ENCODE results near the gene ZC3H15. TPM values are rescaled to one million over a fixed set of nuclear protein-coding genes. Genes with fewer than 3 reads are reported as not detected.

Gene ZC3H15
- total RNA-seq, 1 experiment from 2014 or later: 91.2 TPM

GRCh38 chr2:186542002-186542401 lies 55.9 kb downstream of the ZC3H15 start:
- no peak for DNase-seq (ENCODE audit: low read depth)

- peak; percentile 63 for DNase-seq (ENCODE audit: low read depth)
These were observed 57.6 kb downstream of the ZC3H15 start for GRCh38 chr2:186543561-186544131.

- peak; percentile 85 for DNase-seq (ENCODE audit: low read depth)
These were observed 58.2 kb downstream of the ZC3H15 start for GRCh38 chr2:186544255-186544675.

GRCh38 chr2:186546846-186547245 lies 60.8 kb downstream of the ZC3H15 start:
- DNase-seq (ENCODE audit: low read depth): no peak

GRCh38 chr2:186551323-186552050 lies 65.4 kb downstream of the ZC3H15 start:
- DNase-seq (ENCODE audit: low read depth): no peak

GRCh38 chr2:186554429-186554828 lies 68.4 kb downstream of the ZC3H15 start:
- no peak for DNase-seq (ENCODE audit: low read depth)

GRCh38 chr2:186554850-186555671 lies 69.0 kb downstream of the ZC3H15 start:
- no peak for DNase-seq (ENCODE audit: low read depth)

- DNase-seq (ENCODE audit: low read depth): no peak
These were observed 72.6 kb downstream of the ZC3H15 start for GRCh38 chr2:186558512-186559276.

Other genes starting within 250 kb of the ZC3H15 start
- gene ITGAV, start 103.8 kb downstream of the ZC3H15 start, total RNA-seq (2014; rRNA removed; shearing (Covaris generic)): 38.5 and 48.8 TPM in 2 replicates
- 6.9 and 8.5 TPM in 2 replicates for gene FAM171B, start 207.8 kb downstream of the ZC3H15 start, total RNA-seq (2014; rRNA removed; shearing (Covaris generic))